HepG2 (cell line): ENCODE results near the gene CD320. TPM values are rescaled to one million over a fixed set of nuclear protein-coding genes. Genes with fewer than 3 reads are reported as not detected.
A peak's percentile ranks its signal among the peaks of the same experiment; 100 is the strongest.

Experiments used
- BORCS8-MEF2B ChIP-seq: sonication (generic); formaldehyde crosslinking; IDR thresholded peaks from 2 replicates; pipeline ENCODE4 v1.8.0; 2022; ENCODE audit warnings: mild to moderate bottlenecking, missing genetic modification reagents
- EEA1 ChIP-seq: sonication (generic); formaldehyde crosslinking; IDR thresholded peaks from 2 replicates; pipeline ENCODE4 v1.5.1; 2020; ENCODE audit warnings: mild to moderate bottlenecking, missing genetic modification reagents, borderline replicate concordance
- HNF4A ChIP-seq: sonication (generic); formaldehyde crosslinking; IDR thresholded peaks from 2 replicates; pipeline ENCODE4 v1.4.0; 2020; ENCODE audit warnings: missing genetic modification reagents
- HNRNPUL1 ChIP-seq: fragments of 200-400 bp; formaldehyde crosslinking; IDR thresholded peaks from 2 replicates; pipeline ENCODE4 v1.6.1; 2017; ENCODE audit warnings: low read depth, mild to moderate bottlenecking, low read length, moderate library complexity
- MTA3 ChIP-seq: sonication (generic); formaldehyde crosslinking; IDR thresholded peaks from 2 replicates; pipeline ENCODE4 v1.4.0; 2020; ENCODE audit warnings: missing genetic modification reagents
- NFKB2 ChIP-seq: sonication (generic); formaldehyde crosslinking; IDR thresholded peaks from 2 replicates; pipeline ENCODE4 v1.4.0; 2020; ENCODE audit warnings: missing genetic modification reagents, borderline replicate concordance
- POLR2AphosphoS5 ChIP-seq: IDR thresholded peaks from 2 replicates; pipeline ENCODE4 v1.6.1; 2012; ENCODE audit warnings: low read depth, low read length
- REXO4 ChIP-seq: sonication (generic); formaldehyde crosslinking; IDR thresholded peaks from 2 replicates; pipeline ENCODE4 v1.8.0; 2022; ENCODE audit warnings: missing genetic modification reagents, mild to moderate bottlenecking, borderline replicate concordance
- TCF7 ChIP-seq: sonication (generic); IDR thresholded peaks from 2 replicates; pipeline ENCODE4 v1.6.1; 2016; ENCODE audit warnings: antibody characterized with exemption, low read depth
- ZBTB3 ChIP-seq: sonication (generic); formaldehyde crosslinking; IDR thresholded peaks from 2 replicates; pipeline ENCODE4 v1.4.0; 2020; ENCODE audit warnings: low read depth, mild to moderate bottlenecking, moderate library complexity, missing genetic modification reagents, borderline replicate concordance
- ZFY ChIP-seq: sonication (generic); formaldehyde crosslinking; IDR thresholded peaks from 2 replicates; pipeline ENCODE4 v1.4.0; 2020; ENCODE audit warnings: missing genetic modification reagents
- ZNF274 ChIP-seq: sonication (generic); formaldehyde crosslinking; IDR thresholded peaks from 2 replicates; pipeline ENCODE4 v1.5.1; 2020; ENCODE audit warnings: mild to moderate bottlenecking, missing genetic modification reagents
- ZNF3 ChIP-seq: IDR thresholded peaks from 2 replicates; pipeline ENCODE4 v1.7.0; 2017; ENCODE audit warnings: inconsistent platforms
- ZNF33B ChIP-seq: sonication (generic); formaldehyde crosslinking; IDR thresholded peaks from 2 replicates; pipeline ENCODE4 v1.5.1; 2020; ENCODE audit warnings: mild to moderate bottlenecking, missing genetic modification reagents
- ZNF530 ChIP-seq: sonication (generic); formaldehyde crosslinking; IDR thresholded peaks from 2 replicates; pipeline ENCODE4 v1.5.0; 2020; ENCODE audit warnings: low read depth, mild to moderate bottlenecking, missing genetic modification reagents
- ZNF546 ChIP-seq: sonication (generic); formaldehyde crosslinking; conservative IDR thresholded peaks from 2 replicates; pipeline ENCODE4 v1.8.1; 2023; ENCODE audit warnings: mild to moderate bottlenecking, missing genetic modification reagents
- ZNF562 ChIP-seq: sonication (generic); formaldehyde crosslinking; IDR thresholded peaks from 2 replicates; pipeline ENCODE4 v1.8.0; 2022; ENCODE audit warnings: missing genetic modification reagents, borderline replicate concordance
- ZNF607 ChIP-seq: sonication (generic); formaldehyde crosslinking; IDR thresholded peaks from 2 replicates; pipeline ENCODE4 v1.5.1; 2020; ENCODE audit warnings: missing genetic modification reagents, mild to moderate bottlenecking, borderline replicate concordance
- ZNF670 ChIP-seq: sonication (generic); formaldehyde crosslinking; IDR thresholded peaks from 2 replicates; pipeline ENCODE4 v1.8.0; 2022; ENCODE audit warnings: mild to moderate bottlenecking, missing genetic modification reagents, borderline replicate concordance
- ZNF674 ChIP-seq: sonication (generic); formaldehyde crosslinking; IDR thresholded peaks from 2 replicates; pipeline ENCODE4 v1.5.0; 2020; ENCODE audit warnings: low read depth, mild to moderate bottlenecking, missing genetic modification reagents
- ZNF781 ChIP-seq: sonication (generic); formaldehyde crosslinking; IDR thresholded peaks from 2 replicates; pipeline ENCODE4 v1.5.1; 2020; ENCODE audit warnings: borderline replicate concordance, mild to moderate bottlenecking, missing genetic modification reagents; ENCODE audit errors: not compliant biosample characterization
- ZNF788 ChIP-seq: sonication (generic); formaldehyde crosslinking; IDR thresholded peaks from 2 replicates; pipeline ENCODE4 v1.5.0; 2020; ENCODE audit warnings: mild to moderate bottlenecking, missing genetic modification reagents, borderline replicate concordance
- ZSCAN22 ChIP-seq: sonication (generic); formaldehyde crosslinking; IDR thresholded peaks from 2 replicates; pipeline ENCODE4 v1.4.0; 2020; ENCODE audit warnings: mild to moderate bottlenecking, missing genetic modification reagents
- polyA plus RNA-seq, 8 experiments: library from polyadenylated mRNA; depleted of rRNA in 3 of 8; stranded (reverse) in 7 of 8; unstranded in 1 of 8; fragments of >200 nt; fragmentation: Illumina TruSeq in 4 of 8; extraction: Trizol in 4 of 8; gene quantifications; 2 replicates each; pipeline versions ENCODE4 v1.2.1 to v1.2.3, GENCODE V29; 2011 to 2016; ENCODE audit warnings: low read depth in 4 of 8, missing spikeins in 1 of 8, mixed read lengths in 1 of 8; ENCODE audit not compliant: insufficient read depth in 1 of 8
- total RNA-seq, 5 experiments: library from RNA; depleted of rRNA; stranded (reverse); fragments of >200 nt; fragmentation: Illumina TruSeq; extraction: Trizol; gene quantifications; 2 replicates each; pipeline ENCODE4 v1.2.3, GENCODE V29; 2016; ENCODE audit warnings: low read depth in 1 of 5
- TF ChIP-seq, protein P1 (sequence below): sonication (generic); formaldehyde crosslinking; IDR thresholded peaks from 2 replicates; pipeline ENCODE4 v1.8.1; 2023; ENCODE audit warnings: mild to moderate bottlenecking, missing genetic modification reagents
- TF ChIP-seq, protein P2 (sequence below): sonication (generic); formaldehyde crosslinking; IDR thresholded peaks from 2 replicates; pipeline ENCODE4 v1.8.1; 2023; ENCODE audit warnings: missing genetic modification reagents, mild to moderate bottlenecking, borderline replicate concordance
- TF ChIP-seq, protein P3 (sequence below): sonication (generic); formaldehyde crosslinking; IDR thresholded peaks from 2 replicates; pipeline ENCODE4 v1.8.0; 2022; ENCODE audit warnings: mild to moderate bottlenecking, missing genetic modification reagents; ENCODE audit not compliant: insufficient replicate concordance
- TF ChIP-seq, protein P4 (sequence below): sonication (generic); formaldehyde crosslinking; IDR thresholded peaks from 2 replicates; pipeline ENCODE4 v1.4.0; 2020; ENCODE audit warnings: mild to moderate bottlenecking, low read depth, missing genetic modification reagents

CD320 gene
- total and polyA plus RNA-seq, 2 of the 13 experiments (the other 11 are each of a cell fraction or from before 2014, with no cell fraction given): 83.1 to 99.9 TPM

DNA sequence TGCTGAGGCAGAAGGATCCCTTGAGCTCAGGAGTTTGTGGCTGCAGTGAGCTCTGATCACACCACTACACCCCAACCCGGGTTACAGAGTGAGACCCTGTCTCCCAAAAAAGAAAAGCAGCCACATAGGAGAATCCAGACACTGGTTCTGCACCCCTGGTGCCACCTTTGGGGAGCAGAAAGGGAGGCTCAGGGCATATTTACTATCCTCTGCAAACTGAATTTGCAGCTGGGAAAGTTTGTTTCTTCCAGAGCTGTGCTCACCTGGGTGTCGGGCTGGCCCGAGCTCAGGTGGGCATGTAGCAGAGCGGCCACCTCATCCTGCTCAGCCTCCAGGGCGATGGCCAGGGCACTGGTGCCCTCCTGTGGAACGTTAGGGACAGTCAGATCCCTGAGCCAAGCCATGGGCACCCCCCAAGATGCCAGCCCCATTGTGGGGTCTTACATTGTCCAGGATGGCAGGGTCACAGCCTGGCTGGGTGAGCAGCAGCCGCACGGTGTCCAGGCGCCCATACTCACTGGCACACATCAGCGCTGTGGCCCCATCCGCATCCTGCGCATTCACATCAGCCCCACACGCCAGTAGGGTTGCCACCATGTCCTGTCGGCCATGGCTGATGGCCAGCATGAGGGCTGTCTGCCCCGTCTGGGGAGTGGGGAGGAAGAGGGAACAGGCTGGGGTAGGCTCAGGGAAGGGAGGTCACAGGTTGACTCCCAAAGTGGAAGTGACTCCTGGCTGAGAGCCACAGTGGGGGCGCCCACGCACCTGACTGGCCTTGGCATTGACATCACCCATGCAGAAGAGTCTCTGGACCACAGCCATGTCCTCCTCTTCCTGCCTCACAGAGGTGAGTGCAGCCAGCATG lies 16.3 kb upstream of the CD320 start (continued):
- TF ChIP-seq ZNF274 (CRISPR knock-in tag): no peak
- no peak for TF ChIP-seq ZNF674 (CRISPR knock-in tag)
- no peak for TF ChIP-seq REXO4 (CRISPR knock-in tag)
- TF ChIP-seq MTA3 (CRISPR knock-in tag): no peak
- TF ChIP-seq HNF4A: no peak
- TF ChIP-seq ZNF607: no peak
- TF ChIP-seq ZNF546 (CRISPR knock-in tag): no peak
- no peak for TF ChIP-seq ZSCAN22 (CRISPR knock-in tag)
- no peak for TF ChIP-seq HNRNPUL1
- TF ChIP-seq ZNF788 (CRISPR knock-in tag): no peak
- TF ChIP-seq POLR2AphosphoS5: peak; percentile 17; the same call in 1 of the 2 replicates
- TF ChIP-seq, protein P1, sequence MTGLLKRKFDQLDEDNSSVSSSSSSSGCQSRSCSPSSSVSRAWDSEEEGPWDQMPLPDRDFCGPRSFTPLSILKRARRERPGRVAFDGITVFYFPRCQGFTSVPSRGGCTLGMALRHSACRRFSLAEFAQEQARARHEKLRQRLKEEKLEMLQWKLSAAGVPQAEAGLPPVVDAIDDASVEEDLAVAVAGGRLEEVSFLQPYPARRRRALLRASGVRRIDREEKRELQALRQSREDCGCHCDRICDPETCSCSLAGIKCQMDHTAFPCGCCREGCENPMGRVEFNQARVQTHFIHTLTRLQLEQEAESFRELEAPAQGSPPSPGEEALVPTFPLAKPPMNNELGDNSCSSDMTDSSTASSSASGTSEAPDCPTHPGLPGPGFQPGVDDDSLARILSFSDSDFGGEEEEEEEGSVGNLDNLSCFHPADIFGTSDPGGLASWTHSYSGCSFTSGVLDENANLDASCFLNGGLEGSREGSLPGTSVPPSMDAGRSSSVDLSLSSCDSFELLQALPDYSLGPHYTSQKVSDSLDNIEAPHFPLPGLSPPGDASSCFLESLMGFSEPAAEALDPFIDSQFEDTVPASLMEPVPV (CRISPR knock-in tag): no peak
- no peak for TF ChIP-seq BORCS8-MEF2B (CRISPR knock-in tag)
- TF ChIP-seq, protein P2, sequence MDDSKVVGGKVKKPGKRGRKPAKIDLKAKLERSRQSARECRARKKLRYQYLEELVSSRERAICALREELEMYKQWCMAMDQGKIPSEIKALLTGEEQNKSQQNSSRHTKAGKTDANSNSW (CRISPR knock-in tag): no peak
- TF ChIP-seq ZNF33B (CRISPR knock-in tag): no peak
- no peak for TF ChIP-seq NFKB2 (CRISPR knock-in tag)
- no peak for TF ChIP-seq TCF7
- TF ChIP-seq, protein P3, sequence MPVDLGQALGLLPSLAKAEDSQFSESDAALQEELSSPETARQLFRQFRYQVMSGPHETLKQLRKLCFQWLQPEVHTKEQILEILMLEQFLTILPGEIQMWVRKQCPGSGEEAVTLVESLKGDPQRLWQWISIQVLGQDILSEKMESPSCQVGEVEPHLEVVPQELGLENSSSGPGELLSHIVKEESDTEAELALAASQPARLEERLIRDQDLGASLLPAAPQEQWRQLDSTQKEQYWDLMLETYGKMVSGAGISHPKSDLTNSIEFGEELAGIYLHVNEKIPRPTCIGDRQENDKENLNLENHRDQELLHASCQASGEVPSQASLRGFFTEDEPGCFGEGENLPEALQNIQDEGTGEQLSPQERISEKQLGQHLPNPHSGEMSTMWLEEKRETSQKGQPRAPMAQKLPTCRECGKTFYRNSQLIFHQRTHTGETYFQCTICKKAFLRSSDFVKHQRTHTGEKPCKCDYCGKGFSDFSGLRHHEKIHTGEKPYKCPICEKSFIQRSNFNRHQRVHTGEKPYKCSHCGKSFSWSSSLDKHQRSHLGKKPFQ: no peak
- no peak for TF ChIP-seq ZBTB3 (CRISPR knock-in tag)
- no peak for TF ChIP-seq ZFY (CRISPR knock-in tag)
- TF ChIP-seq ZNF530: no peak
- no peak for TF ChIP-seq ZNF781 (CRISPR knock-in tag)
- no peak for TF ChIP-seq EEA1 (CRISPR knock-in tag)
- TF ChIP-seq ZNF670 (CRISPR knock-in tag): no peak
- TF ChIP-seq, protein P4, sequence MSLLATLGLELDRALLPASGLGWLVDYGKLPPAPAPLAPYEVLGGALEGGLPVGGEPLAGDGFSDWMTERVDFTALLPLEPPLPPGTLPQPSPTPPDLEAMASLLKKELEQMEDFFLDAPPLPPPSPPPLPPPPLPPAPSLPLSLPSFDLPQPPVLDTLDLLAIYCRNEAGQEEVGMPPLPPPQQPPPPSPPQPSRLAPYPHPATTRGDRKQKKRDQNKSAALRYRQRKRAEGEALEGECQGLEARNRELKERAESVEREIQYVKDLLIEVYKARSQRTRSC (CRISPR knock-in tag): no peak
- TF ChIP-seq ZNF562 (CRISPR knock-in tag): no peak
- no peak for TF ChIP-seq ZNF3
